Measurements from ENCODE around the gene RHEB. TPM values are rescaled to one million over a fixed set of nuclear protein-coding genes. Genes with fewer than 3 reads are reported as not detected.

The RHEB gene
- total and polyA plus RNA-seq, 2 donors (not counting 1 experiment from before 2014, with no cell fraction given), result 9.3 to 40.3 TPM

DNA sequence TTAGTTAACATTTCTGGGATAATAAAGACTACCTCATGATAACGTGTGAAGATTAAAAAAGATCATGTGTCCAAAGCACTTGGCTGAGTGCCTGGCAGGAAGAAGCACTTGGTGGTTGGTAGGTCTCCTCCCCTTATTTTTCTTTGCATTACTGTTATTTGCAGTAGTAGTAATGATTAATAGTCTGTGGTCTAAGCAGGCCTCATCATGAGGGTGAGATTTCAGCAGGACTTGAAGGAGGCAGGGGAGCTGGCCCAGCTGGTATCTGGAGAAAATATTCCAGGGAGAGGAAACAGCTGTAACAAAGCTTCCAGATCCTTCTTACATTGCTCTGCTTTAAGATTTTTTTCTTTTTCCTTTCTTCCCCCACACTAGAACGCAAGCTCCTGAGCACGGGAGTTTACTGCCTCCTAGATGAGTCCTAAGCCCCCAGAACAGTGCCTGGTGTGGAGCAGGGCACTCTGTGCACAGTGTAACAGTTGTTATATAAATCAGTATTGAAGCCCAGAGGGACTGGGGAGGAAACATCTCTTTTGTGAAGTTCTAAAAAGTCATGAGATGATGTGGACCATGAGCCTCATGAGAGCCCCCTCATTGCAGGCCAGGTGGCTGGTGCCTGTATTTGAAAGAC is 31.1 kb upstream of the RHEB start:
- no peaks in the 10 kb centered on the region for H3K79me2 ChIP-seq (ENCODE audit: control insufficient read depth, insufficient read depth, low read length)
- no peak overlapping the region for H3K4me3 ChIP-seq (ENCODE audit: control extremely low read depth in 1 of 5, extremely low read depth in 1 of 5, insufficient read depth in 1 of 5, low read depth in 2 of 5, low read length in 4 of 5)
- Mint-ChIP-seq H3K9me3 (ENCODE audit: insufficient read depth) (peaks cover 3% of the 10 kb centered on the region), H3K27ac (no peak overlapping the region), H3K27me3 (peaks cover 18% of the 10 kb centered on the region), H3K4me3 (no peak overlapping the region), H3K4me1 (no peaks in the 10 kb centered on the region)
- H3K36me3 ChIP-seq (replicated peaks in 1 of 2; ENCODE audit: control extremely low read depth in 1 of 2, control insufficient read depth in 1 of 2, extremely low read depth in 1 of 2, insufficient read depth in 2 of 2, low read length in 1 of 2), result no peaks in the 10 kb centered on the region
- DNase-seq, result no peak
- peaks cover 0 to 4% (median 0%) of the 10 kb centered on the region in 3 donors for H3K9me3 ChIP-seq (ENCODE audit: control extremely low read depth in 1 of 3, control insufficient read depth in 2 of 3, insufficient read depth in 1 of 3, low read length in 2 of 3)
- no peak for ATAC-seq (ENCODE audit: low read depth)
- peaks cover 0 to 5% (median 1%) of the 10 kb centered on the region in 4 experiments for H3K27me3 ChIP-seq (replicated peaks in 1 of 4; ENCODE audit: control extremely low read depth in 1 of 4, control insufficient read depth in 3 of 4, insufficient read depth in 4 of 4, low read length in 3 of 4)
- no peaks in the 10 kb centered on the region for H3K4me1 ChIP-seq (ENCODE audit: control insufficient read depth in 2 of 2, insufficient read depth in 2 of 2, low read length in 2 of 2)
- no peaks in the 10 kb centered on the region for H4K20me1 ChIP-seq (ENCODE audit: control insufficient read depth, insufficient read depth, low read length, poor library complexity, severe bottlenecking)
- ChIA-PET CTCF (no interaction called here), POLR2A (no interaction called here)
- H3K4me2 ChIP-seq (replicated peaks; ENCODE audit: low read depth, low read length, poor library complexity, severe bottlenecking), result no peak overlapping the region
- intact Hi-C loops (cut with micrococcal nuclease), result no loop called here
- no peak for TF ChIP-seq EZH2 (IDR thresholded peaks at IDR 0.05; ENCODE audit: borderline replicate concordance, insufficient read depth, low read depth, low read length, poor library complexity, severe bottlenecking)
- TF ChIP-seq, protein P1, sequence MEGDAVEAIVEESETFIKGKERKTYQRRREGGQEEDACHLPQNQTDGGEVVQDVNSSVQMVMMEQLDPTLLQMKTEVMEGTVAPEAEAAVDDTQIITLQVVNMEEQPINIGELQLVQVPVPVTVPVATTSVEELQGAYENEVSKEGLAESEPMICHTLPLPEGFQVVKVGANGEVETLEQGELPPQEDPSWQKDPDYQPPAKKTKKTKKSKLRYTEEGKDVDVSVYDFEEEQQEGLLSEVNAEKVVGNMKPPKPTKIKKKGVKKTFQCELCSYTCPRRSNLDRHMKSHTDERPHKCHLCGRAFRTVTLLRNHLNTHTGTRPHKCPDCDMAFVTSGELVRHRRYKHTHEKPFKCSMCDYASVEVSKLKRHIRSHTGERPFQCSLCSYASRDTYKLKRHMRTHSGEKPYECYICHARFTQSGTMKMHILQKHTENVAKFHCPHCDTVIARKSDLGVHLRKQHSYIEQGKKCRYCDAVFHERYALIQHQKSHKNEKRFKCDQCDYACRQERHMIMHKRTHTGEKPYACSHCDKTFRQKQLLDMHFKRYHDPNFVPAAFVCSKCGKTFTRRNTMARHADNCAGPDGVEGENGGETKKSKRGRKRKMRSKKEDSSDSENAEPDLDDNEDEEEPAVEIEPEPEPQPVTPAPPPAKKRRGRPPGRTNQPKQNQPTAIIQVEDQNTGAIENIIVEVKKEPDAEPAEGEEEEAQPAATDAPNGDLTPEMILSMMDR (IDR thresholded peaks at IDR 0.05), result no peak
- no CpG with 5 or more reads among the region's 3 CpGs for WGBS (ENCODE audit: insufficient coverage)
- H3K27ac ChIP-seq (ENCODE audit: low read length in 2 of 2), result no peak overlapping the region
- no peak overlapping the region for H3K9ac ChIP-seq (ENCODE audit: low read length)
- H2AFZ ChIP-seq (ENCODE audit: insufficient read depth, low read depth, low read length, poor library complexity, severe bottlenecking), result no peak overlapping the region

DNA sequence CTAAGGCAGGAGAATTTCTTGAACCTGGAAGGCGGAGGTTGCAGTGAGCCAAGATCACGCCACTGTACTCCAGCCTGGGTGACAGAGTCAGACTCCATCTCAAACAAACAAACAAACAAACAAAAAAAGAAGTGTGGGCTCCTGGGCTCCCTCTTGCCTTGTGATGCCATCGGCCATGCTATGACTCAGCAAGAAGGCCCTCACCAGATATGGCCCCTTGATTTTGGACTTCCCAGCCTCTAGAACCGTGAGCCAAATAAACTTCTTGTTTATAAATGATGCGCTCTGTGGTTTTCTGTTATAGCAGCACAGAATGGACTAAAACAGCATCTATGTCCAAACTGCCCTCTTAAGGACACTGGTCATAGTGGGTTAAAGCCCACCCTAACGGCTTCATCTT is 29.9 kb upstream of the RHEB start:
- Histone ChIP-seq H2AFZ (ENCODE audit: insufficient read depth, low read depth, low read length, poor library complexity, severe bottlenecking) (no peak overlapping the region), H3K9ac (ENCODE audit: low read length) (no peak overlapping the region), H3K9me3 (ENCODE audit: control extremely low read depth in 1 of 3, control insufficient read depth in 2 of 3, insufficient read depth in 1 of 3, low read length in 2 of 3) (peaks cover 0 to 4% (median 0%) of the 10 kb centered on the region in 3 donors), H3K4me3 (ENCODE audit: control extremely low read depth in 1 of 5, extremely low read depth in 1 of 5, insufficient read depth in 1 of 5, low read depth in 2 of 5, low read length in 4 of 5) (no peak overlapping the region), H3K79me2 (ENCODE audit: control insufficient read depth, insufficient read depth, low read length) (no peaks in the 10 kb centered on the region), H3K27ac (ENCODE audit: low read length in 2 of 2) (no peak overlapping the region), H3K4me1 (ENCODE audit: control insufficient read depth in 2 of 2, insufficient read depth in 2 of 2, low read length in 2 of 2) (no peaks in the 10 kb centered on the region), H3K4me2 (replicated peaks; ENCODE audit: low read depth, low read length, poor library complexity, severe bottlenecking) (no peak overlapping the region), H3K27me3 (replicated peaks in 1 of 4; ENCODE audit: control extremely low read depth in 1 of 4, control insufficient read depth in 3 of 4, insufficient read depth in 4 of 4, low read length in 3 of 4) (peaks cover 0 to 5% (median 1%) of the 10 kb centered on the region in 4 experiments), H4K20me1 (ENCODE audit: control insufficient read depth, insufficient read depth, low read length, poor library complexity, severe bottlenecking) (no peaks in the 10 kb centered on the region), H3K36me3 (replicated peaks in 1 of 2; ENCODE audit: control extremely low read depth in 1 of 2, control insufficient read depth in 1 of 2, extremely low read depth in 1 of 2, insufficient read depth in 2 of 2, low read length in 1 of 2) (no peaks in the 10 kb centered on the region)
- CTCF ChIA-PET, result no interaction called here
- Mint-ChIP-seq H3K4me1 (no peaks in the 10 kb centered on the region), H3K27ac (no peak overlapping the region), H3K27me3 (peaks cover 21% of the 10 kb centered on the region), H3K4me3 (no peak overlapping the region), H3K9me3 (ENCODE audit: insufficient read depth) (peaks cover 3% of the 10 kb centered on the region)
- intact Hi-C loops (cut with micrococcal nuclease), result no loop called here
- no peak for TF ChIP-seq EZH2 (IDR thresholded peaks at IDR 0.05; ENCODE audit: borderline replicate concordance, insufficient read depth, low read depth, low read length, poor library complexity, severe bottlenecking)
- TF ChIP-seq, protein P1 (IDR thresholded peaks at IDR 0.05), result no peak
- no peak for ATAC-seq (ENCODE audit: low read depth)
- POLR2A ChIA-PET, result interaction anchor here (0.7 kb wide), 1 partner anchor 280 kb away, joined by 5 read pairs; no protein-coding TSS in a partner anchor
- no peak for DNase-seq
- WGBS (ENCODE audit: insufficient coverage), result 96% methylated on average over 4 of the region's 6 CpGs
